NCI-H2029 treated with DMSO at 0.1 percent for 48 hours (cell line): ENCODE data around the gene MRPS25.
"Not testable (repeated sequence)": the region's sequence is repeated elsewhere in the genome, so short reads cannot be mapped to it uniquely, and the experiment has no call there.

Source experiments
- DNase-seq: peaks from one replicate; lab custom pipeline; 2025; lab: John Stamatoyannopoulos, UW

MRPS25 gene

DNA sequence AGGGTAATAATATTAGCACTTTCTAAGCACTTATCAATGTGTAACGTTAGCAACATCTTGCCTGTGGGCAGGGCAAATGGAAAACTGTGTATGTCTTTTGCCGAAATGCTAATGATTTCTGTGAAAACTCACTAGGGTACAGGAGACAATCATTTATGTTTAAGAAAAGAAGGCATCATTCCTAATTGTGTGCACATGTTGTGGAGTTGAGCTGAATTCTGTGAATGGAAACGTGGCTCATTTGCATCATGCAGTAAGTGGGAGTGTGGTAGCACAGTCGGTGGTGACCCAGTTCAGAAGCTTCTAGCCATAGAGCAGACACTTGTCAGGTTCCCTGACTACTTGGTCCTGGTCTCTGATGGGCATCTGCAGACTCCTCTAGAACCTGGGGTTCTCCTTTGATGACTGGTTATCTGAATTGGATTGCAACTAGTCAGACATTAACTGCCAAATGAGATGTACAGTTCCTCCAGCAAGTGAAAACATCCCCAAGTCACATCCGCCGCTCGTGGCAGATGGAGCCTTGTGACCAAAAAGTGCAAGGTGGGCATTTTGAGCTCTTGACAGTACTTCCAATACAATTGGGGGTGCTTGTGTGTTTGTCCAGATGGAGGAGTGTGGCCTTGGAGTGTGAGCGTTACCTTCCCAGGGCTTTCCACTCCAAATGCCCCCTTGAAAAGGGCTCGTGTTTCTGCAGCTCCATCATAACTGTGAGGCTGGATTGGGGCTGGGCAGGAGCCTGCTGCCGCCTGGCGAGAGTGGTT, 21.5 kb downstream of the MRPS25 start:
- DNase-seq: no peak

DNA sequence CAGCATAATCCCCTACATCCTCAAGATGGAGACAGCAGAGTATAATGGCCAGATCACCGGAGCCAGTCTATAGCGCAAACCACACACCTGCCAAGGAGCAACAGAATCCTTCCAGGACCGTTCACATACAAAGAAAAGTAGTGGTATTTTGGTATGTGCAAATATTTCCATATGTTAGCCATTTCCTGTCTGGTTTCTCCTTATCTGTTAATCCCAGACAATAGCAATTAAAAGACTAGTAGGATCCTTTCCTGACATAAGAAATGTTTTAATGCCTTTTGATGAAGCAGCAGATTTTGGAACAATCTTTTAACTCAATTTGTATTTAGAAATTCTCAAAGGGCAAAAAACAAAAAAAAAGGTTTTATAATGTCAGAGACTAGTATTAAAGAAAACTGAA, 22.2 kb downstream of the MRPS25 start:
- DNase-seq: no peak

DNA sequence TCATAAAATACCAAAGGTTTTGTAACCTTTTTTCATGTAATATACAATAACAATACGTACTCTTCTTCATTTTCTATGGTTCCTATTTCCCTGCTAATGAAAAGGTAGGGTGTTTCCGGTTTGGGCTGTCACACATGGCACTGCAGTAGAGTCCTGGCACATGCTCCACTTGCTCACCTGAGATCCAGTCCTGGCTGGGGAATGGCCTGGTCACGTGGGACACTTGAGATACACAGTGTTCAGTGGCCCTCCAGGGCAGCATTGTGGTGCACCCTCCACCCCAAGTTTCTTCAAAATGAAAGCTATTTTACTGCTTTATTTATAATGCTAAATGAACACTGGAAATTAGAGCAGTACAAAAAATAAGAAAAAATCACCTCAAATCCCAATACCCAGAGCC, 23.2 kb downstream of the MRPS25 start:
- DNase-seq: peak; percentile 17

DNA sequence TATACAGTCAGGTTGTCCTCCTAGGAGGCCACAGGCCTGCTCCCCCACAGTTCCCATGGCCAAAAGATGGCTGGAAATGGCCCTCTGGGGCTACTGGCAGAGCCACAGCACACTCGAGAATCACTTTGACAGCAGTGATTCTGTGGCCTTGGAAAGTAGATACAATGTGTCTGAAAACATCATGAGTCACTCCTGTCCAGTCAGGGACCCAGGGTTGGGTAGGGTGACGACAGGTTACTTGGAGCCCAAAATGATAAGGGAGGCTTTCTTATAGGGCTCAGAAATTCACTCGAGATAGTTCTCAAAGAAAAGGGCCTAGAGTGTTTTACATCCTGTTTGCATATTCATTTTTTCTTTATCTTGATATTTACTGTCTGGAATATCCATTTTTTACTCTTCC, 24.3 kb downstream of the MRPS25 start:
- DNase-seq: no peak

DNA sequence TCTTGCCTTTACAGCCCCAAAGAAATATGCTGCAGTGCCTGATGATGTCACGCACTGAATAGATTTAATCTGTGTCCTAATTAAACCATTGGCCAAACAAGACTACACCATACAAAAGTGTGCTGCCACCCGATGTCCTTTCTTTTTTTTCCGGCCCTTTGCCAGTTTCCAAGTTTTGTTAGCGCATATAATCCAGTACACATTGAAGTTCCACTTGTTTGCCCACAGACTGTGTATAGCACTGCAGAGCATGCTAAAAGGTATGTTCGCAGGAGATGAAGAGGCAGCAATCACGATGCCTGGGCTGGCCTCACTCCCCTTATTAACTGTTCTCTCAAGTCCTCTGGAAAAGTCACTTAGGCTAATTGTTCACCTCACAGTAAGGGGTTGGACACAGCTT, 26.8 kb downstream of the MRPS25 start:
- no peak for DNase-seq

DNA sequence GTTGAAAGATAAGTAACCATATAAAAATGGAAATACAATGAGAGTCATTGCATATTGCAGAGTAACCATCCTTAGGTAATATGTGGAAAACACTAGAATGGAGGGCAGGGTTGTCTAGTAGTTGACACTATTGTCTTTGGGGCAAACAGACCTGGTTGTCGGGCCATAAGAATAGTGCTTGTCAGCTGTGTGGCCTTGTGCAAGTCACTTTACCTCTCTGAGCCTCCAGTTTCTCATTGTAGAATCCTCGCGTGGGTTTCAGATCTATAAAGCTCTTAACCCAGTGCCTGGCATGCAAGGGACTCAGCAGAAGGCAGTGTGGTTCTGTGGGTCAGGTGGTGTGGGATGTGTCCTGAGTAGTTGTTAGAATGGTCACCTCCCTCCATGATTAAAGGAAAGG, 32.0 kb downstream of the MRPS25 start:
- no peak for DNase-seq

DNA sequence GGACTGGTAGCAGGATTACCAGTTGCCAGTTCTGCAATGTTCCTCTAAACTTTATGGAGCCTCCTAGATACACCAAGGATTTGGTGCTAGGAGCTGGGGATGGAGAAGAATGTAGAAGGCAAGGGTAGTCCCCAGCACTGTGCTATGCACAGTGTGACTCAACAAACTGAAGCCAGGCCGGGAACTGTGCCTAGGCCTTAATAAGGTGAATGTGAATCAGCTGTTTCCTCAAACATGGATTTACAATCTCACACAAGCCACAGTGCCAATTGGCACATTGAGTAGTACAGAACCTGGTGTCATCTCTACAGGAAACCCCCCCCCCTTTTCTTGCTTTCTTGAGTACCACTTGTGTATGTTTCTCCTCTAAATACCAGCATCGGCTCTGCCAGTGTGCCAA, 32.5 kb downstream of the MRPS25 start:
- DNase-seq: no peak

DNA sequence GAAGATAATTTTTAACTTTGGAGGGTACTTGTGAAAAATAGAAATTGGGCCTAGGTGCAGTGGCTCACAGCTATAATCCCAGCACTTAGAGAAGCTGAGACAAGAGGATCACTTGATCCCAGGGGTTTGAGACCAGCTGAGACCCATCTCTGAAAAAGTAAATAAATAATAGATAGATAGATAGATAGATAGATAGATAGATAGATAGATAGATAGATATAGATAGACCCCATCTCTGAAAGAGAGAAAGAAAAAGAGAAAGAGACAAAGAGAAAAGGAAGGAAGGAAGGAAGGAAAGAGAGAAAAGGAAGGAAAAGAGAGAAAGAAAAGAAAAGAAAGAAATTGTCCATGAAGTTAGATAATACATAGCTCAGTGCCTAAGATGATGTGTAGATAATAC, 35.5 kb downstream of the MRPS25 start:
- DNase-seq: no peak

DNA sequence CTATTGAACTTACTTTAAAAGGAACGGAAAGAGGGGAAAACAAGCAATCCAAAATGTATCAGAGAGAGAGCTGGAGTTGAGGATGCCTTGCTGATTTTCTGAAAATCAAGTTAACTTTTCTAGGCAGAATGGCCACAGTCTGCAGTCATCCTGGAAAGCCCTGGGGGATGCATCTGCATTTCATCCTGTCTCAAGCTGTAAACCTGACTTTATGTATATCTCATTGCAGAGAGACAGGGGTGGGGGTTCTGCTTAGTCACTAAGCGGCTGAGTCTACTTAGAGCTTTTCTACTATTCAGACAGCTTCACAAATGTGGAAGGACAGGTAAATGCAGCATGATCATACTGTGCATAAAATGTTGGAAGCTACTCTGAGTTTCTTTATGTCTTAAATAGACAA, 41.4 kb downstream of the MRPS25 start:
- no peak for DNase-seq

DNA sequence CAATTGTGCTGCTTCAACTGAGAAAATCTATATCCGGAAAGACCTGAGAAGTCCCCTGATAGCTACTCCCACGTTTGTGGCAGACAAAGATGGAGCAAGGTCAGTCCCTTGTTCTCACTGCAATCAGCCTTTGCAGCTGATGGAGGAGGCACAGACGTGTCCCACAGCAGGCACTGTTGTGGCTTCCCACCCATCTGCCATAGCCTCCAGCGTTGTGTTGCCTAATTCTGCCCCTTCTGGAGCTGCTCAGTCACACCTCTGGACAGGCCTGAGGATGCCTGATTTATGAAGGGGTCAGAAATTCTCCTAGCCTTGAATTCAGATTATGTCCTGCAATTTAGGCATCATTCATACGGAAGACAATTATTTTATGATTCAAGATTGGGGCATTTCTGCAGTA, 41.9 kb downstream of the MRPS25 start:
- no peak for DNase-seq

DNA sequence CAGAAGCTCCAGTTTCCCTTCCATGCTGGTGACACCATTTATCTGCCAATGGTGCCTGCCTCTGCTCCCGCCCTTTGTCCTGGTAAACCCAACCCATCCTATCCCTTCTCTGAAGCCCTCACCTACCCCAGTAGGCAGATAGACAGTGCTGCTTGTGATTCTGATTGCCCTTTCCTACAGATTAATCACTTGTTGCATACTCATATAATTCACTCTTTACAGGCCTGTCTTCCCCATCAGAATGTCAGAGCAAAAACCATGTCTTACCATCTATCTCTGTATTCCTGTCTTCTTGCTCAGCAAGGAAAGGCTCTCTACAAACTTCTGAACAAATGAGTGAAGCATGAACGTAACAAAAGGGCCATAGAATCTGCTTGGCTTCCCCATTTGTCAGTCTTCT, 47.9 kb downstream of the MRPS25 start:
- no peak for DNase-seq

DNA sequence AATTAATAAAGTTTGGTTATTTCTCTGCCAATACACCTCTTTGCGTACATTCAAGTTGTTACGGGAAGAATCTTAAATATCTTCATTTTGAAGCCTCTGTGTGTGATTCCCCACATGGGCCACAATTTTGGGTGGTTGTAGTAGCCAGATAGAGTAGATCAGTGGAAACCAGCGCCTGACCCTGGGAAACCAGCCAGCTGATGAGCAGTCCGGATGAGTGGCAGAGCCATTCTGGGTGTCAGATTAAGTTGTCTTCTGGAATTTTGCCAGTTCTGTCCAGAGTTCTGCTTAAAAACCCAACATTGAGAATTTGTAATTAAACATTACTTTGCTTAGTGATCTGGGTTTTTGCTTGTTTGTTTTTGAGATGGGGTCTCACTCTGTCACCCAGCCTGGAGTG, 49.7 kb downstream of the MRPS25 start:
- DNase-seq: no peak

DNA sequence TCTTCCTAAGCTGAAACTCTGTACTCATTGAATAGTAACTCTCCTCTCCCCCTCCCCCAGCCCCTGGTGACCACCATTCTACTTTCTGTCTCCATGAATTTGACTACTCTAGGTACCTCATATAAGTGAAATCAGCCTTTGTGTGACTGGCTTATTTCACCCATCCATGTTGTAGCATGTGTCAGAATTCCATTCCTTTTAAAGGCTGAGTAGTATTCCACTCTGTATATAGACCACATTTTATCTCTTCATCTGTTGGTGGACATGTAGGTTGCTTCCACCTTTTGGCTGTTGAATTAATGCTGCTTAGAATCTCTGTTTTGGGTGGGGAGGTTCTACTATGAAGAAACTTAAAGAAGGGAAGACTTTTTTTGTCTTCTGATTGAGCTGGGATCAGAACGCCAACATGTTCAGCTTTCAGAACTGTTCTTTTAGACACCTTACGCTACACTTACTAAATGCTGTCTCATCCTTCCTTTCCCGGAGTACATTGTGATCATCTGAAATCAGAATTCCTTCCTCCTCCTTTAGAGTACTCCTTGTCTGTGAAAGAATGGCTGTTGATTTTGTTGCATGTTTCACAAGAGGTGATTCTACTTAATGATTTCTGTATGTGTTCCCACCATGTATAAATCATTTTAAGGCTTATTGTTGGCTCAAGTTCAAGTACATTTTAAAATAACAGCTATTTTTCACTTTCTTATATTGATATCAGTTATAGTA, 50.3 kb downstream of the MRPS25 start:
- no peak for DNase-seq

DNA sequence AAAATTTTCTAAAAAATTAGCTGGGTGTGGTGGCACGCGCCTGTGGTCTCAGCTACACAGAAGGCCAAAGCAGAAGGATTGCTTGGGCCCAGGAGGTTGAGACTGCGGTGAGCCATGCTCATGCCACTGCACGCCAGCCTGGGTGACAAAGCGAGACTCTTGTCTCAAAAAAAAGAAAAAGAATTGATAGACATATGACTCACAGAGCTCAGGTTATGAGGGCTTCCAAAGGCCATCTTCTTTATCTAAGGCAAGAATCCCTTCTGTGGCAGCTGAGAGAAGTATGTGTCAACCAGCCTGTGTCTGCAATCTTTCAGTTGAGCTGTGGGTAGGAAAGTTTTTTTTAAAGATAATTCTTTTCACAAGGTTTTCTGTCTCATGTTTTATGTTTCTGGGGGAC, 53.9 kb downstream of the MRPS25 start:
- DNase-seq: no peak

DNA sequence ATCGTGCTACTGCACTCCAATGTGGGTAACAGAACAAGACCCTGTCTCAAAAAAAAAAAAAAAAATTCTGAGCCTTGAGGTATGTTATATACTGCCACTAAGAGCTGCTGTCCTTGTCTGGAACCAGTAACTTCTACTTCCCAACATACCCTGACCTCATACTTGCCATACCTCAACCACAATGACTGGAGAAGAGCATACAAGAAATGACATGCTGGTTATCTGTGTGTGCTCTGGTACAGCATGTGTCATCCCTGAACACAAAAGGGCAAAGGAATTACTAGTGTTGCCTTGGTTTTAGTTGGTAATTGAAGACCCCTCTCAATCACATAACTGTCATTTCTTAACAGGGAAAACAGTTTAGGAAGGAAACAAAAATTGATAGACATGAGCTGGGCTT, 54.5 kb downstream of the MRPS25 start:
- no peak for DNase-seq

DNA sequence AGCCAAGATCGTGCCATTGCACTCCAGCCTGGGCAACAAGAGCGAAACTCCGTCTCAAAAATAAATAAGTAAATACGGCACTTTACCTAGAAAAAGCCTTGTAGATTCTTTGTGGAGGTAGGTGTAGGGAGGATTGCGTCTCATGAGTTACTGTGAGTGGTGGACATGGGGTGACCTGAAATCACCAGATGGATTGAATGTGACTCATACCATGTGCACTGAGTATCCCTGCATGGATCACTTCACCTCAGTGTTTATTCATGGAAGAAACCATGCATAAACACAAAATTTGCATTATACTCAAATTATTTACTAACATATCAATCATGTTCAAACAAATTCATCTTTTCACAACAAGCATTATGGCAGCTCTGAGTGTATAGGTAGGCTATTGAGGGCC, 55.9 kb downstream of the MRPS25 start:
- no peak for DNase-seq

DNA sequence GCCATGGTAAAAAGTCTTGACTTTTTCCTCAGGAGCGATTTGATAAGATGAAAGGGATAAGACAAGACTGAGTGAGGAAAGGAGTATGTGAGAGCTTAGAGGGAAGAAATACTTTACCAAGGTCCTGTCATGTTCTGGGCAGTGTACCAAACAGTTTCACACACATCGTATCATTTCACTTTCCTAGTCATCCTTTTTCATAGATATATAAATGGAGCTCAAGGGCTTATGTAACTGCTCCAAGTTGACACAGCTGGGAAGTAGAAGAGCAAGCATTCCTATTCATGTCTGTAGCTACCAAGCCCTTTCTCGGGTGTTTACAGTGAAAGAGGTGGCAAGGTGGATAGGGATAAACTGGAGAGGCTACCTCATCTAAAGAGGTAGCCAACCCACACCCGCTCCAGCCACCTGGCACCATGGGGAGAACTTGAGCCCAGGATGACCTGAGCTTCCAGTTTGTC, 57.4 kb downstream of the MRPS25 start:
- peak; percentile 97 for DNase-seq

DNA sequence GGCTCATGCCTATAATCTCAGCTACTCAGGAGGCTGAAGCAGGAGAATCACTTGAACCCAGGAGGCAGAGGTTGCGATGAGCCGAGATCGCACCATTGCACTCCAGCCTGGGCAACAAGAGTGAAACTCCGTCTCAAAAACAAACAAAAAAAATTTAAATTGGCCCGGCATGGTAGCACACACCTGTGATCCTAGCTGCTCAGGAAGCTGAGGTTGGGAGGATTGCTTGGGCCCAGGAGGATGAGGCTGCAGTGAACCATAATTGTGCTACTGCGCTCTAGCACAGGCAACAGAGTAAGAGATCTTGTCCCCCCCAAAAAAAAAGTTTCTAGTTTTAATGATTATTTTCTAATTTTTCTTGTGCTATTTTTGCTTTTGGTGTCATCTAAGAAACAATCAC, 65.9 kb downstream of the MRPS25 start:
- not testable (repeated sequence) for DNase-seq
